HG03175 (cell line): ENCODE measurements around the gene CNPY4.

ENCODE experiments used
- ATAC-seq: cut with Tn5 transposase; IDR thresholded peaks from one replicate; pipeline ENCODE4 v1.9.1; 2021; ENCODE audit warnings: mild to moderate bottlenecking, moderate library complexity; ENCODE audit not compliant: unreplicated experiment

Gene CNPY4

DNA sequence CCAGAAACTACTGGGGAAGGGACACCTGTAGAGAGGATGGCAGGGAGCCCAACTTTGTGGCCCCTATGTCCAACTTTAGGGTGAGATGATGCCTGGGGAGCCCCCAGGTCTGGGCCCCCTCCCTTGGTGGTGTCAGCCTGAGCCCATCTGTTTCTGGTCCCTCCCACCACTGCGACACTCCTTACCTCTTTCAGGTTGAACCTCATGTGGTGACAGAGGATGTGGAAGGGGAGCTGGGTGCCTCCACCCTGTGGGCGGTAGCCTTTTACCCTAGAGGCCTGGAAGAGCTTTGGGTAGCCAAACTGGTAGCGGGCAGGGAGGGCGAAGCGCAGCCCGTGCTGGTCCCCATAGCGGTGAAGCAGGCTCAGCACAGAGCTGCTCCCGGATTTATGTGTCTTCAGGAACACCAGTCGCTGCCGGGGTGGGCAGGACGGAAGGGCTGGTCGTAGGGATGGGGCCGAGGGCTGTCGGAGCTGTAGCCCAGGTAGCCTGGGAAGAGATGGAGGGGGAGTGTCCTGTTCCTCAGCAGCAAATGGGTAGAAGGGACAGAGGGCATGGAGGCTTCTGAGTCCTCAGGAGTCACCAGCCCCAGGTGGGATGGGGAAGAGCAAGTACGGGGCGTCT, 47.0 kb downstream of the CNPY4 start:
- no peak for ATAC-seq

DNA sequence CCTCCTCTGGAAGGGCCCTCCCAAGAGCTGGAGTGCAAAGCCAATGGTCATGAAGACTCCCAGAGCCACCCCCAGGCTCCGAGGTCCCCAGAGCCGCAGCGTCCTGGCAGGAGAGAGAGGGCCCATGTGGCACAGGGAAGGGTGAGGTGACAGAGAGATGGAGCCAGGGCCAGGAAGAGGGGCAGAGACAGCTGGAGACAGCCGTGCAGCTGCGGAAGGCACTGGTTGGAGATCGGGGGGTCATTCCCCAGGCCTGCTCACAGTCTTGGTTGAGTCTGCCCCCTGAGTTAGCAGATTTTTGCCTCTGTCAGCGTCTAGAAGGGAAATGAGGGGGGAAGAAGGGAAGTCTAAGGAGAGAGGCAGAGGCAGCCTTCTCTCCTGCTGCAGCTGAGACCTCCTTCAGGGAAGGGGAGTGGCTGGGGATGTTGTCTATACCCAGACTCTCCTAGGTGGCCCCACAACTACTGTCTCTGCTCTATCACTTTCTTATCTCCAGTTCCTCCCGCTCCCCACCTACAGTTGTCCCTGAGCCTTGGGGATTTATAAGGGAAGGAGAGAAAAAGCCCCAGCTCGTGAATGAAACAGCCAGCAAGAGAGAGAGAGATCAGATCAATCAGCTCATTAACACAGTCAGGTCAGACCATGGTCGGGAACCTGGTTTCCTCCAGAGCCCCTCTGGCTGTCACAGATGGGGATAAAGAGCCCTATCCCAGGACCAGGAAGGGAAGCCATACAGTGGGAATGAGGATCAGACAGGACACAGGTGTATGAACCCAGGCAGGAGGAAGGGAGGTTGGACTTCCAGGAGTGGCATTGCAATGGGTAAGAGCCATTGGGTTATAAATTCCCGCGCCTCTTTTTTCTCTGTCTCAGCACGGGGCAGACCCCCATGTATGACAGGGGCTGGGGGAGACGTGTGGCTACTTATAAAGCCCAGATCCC, 47.8 kb downstream of the CNPY4 start:
- ATAC-seq, result no peak

DNA sequence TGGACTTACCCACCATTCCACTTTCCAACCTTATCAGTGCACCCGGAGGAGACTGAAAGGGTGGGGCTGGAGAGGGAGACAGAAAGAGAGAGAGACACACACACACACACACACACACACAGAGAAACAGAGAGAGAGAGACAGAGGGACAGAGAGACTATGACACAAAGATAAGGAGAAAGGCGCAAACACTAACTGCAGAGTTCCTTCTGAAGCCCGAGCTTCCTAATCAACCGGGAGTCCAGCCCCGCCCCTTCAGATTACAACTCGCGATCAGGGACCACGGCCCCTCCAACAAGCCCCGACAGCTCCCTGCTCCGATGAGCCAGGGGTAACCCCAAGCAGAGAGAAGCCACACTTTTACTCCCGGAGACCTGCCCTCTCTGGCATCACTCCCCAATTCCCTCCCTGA, 48.5 kb downstream of the CNPY4 start:
- ATAC-seq, result no peak

DNA sequence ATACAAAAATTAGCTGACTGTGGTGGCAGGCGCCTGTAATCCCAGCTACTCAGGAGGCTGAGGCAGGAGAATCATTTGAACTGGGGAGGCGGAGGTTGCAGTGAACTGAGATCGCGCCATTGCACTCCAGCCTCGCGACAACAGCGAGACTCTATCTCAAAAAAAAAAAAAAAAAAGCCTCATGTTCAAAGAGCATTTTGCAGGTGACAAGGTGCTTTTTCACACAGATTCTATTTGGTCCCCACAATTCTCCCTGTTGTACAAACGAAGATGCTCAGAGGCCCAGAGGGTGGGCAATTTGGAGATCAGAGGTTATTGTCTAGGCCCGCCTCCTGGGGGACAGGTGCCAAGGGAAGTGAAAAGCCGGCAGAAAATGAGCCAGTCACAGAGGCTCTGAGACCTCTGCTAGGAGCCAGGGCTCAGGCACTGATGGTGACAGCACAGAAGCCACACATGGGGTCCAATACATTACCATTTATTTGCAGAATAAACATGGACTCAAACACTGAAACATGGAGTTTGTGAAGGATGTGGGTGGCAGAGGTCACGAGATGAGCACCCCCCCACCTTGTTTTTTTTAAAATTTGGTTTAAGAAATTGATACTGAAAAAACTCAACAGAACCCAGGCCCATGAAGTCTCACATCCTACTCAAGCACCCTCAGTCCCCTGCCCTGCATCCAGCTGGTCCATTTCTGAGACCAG, 49.9 kb downstream of the CNPY4 start:
- no peak for ATAC-seq

DNA sequence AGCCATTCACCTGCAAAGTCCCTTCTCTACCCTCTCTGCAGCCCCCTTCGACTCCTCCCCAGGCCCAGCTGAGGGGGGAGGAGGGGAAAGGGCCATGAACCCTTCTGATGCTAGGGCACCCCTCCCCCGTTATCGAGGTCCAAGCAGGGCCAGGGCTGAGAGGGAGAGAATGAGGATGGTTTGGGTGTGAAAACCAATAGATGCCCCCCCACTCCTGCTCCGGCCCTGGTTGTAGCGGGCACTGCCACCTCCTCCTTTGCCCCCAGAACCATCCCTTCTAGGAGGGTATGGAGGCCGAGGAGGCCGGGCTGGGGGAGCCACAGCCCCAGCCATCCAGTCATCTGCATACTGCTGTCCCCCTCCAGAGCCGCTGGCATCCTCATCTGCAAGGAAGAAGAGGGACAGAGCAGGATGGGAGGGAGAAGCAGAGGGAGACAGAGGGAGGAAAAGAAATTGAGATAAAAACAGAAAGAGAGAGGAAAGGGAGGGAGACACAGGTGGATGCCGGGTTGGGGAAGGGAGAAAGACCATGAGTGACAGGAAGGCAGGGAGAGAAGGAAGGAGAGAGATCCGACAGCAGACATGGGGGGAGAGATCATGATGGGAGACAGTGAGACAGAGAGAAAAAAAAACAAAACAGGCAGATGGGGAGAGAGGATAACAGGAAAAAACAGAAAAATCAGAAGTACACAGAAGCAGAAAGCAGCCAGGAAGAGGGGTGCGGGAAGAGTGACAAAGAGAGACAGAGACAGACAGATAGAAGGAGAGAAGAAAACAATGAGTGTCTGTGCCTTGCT, 50.9 kb downstream of the CNPY4 start:
- no peak for ATAC-seq

DNA sequence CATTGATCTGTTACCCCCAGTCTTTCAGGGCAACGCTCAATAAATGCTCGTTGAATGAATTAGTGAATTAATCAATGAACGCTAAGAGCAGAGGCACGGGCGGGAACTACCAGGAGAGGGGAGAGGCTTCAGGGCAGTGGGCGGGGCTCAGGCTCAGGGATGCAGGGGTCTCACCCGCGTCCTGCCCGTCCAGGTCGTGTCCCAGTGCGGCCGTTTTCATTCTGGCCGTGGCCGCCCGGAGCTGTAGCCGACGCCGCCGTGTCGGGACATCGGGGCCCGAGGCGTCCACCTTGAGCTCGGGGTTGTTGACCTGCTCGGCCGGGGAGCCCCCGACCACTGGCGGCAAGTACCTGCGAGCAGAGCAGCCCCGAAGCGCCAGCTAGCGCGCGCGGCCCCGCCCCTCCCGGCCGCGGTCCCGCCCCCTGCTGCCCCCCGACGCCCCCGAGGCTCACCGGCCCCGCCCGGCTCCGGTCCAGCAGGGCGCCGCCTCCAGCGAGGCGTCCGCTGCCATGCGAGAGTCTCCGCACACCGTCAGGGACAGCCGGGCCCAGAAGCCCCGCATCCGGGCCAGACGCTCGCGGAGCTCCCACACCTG, 51.8 kb downstream of the CNPY4 start:
- ATAC-seq, result no peak

DNA sequence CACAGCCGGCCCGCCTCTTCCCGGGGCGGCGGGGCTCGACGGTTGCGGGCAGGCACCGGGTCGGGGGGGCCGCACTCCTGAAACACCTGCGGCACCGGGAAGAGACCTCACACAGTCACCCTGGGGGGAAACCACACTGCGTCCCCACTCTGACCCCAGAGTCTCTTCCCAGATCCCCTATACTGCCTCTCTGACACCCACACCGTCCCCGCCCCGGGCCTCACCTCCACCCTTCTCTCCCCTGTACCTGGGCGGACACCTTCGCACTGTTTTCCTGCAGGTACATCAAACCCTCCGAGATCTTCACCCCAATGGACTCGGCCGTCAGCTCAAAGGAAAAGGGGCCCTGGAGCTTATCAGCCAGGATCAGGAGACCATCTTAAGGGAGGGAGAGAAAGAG, 52.4 kb downstream of the CNPY4 start:
- no peak for ATAC-seq

DNA sequence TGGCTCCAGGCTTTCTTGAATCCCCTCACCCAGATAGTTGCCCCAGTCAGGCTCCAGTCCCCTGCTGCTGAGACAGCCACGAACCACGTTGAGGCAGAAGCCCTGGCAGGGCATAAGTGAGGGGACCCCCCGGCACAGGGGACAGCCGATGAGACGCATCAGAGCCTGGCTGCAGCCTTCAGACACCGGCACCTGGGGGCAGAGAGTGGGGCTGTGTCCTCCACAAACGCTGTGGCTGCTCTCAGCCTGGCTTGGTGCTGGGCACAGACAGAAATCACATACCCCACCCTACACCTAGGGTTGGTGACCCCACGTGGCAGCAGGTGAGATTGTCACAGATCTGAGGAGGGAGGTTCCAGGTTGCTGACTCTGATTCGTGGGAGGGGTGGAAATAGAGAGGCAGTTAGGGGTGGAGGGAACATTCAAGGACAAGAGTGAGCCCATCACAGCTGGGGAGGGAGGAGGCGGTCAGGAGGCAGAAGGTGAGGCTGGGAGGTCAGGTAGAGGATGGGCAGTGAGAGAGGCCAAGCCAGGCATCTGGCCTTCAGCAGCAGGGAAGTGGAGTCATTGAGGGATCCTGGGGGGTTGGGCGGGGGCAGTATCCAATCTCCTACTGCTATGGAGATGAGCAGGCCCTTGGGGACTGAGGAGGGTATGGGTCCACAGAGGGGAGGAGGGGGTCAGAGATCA, 54.5 kb downstream of the CNPY4 start:
- ATAC-seq, result no peak

DNA sequence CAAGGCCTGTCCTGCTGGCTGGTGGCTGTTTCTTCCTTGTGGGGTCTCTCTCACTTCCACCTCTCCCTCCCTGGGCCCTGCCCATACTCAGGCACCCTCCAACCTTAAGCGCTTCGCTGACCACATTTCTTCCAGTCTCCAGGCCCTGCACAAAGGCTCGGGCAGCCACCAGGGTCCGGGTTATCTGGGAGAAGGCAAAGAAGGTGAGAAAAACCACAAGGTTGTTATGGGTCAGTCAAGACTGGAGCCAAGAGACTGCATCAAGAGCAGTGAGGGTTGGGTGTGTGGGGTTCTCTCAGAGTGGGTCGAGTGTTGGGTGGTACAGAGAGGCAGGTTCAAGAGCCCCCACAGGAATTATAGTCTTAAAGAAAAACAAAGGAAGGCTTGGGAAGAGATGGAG, 55.1 kb downstream of the CNPY4 start:
- ATAC-seq, result no peak
